HL-60 (cell line): Measurements from ENCODE around the gene IQSEC3.
"Not testable (repeated sequence)": the region's sequence is repeated elsewhere in the genome, so short reads cannot be mapped to it uniquely, and the experiment has no call there.

Experiments
- POLR2AphosphoS5 ChIP-seq: IDR thresholded peaks from 2 replicates; pipeline ENCODE4 v1.6.1; 2012; ENCODE audit warnings: low read depth
- REST ChIP-seq: IDR thresholded peaks from 2 replicates; pipeline ENCODE4 v1.6.1; 2012; ENCODE audit warnings: low read depth; ENCODE audit not compliant: insufficient replicate concordance
- SPI1 ChIP-seq: IDR thresholded peaks from 2 replicates; pipeline ENCODE4 v1.6.1; 2012; ENCODE audit warnings: low read depth, mild to moderate bottlenecking, borderline replicate concordance
- TF ChIP-seq, protein P1 (sequence below): IDR thresholded peaks from one replicate; pipeline ENCODE4 v1.5.1; 2011; ENCODE audit warnings: low read length, control low read depth, inconsistent platforms; ENCODE audit not compliant: insufficient read depth

DNA sequence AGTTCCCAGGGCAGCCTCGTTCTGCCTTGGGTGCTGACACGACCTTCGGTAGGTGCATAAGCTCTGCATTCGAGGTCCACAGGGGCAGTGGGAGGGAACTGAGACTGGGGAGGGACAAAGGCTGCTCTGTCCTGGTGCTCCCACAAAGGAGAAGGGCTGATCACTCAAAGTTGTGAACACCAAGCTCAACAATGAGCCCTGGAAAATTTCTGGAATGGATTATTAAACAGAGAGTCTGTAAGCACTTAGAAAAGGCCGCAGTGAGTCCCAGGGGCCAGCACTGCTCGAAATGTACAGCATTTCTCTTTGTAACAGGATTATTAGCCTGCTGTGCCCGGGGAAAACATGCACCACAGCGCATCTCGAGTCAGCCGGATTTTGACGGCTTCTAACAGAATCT lies 46.7 kb upstream of the IQSEC3 start:
- TF ChIP-seq POLR2AphosphoS5, SPI1, REST: not testable (repeated sequence)
- TF ChIP-seq, protein P1, sequence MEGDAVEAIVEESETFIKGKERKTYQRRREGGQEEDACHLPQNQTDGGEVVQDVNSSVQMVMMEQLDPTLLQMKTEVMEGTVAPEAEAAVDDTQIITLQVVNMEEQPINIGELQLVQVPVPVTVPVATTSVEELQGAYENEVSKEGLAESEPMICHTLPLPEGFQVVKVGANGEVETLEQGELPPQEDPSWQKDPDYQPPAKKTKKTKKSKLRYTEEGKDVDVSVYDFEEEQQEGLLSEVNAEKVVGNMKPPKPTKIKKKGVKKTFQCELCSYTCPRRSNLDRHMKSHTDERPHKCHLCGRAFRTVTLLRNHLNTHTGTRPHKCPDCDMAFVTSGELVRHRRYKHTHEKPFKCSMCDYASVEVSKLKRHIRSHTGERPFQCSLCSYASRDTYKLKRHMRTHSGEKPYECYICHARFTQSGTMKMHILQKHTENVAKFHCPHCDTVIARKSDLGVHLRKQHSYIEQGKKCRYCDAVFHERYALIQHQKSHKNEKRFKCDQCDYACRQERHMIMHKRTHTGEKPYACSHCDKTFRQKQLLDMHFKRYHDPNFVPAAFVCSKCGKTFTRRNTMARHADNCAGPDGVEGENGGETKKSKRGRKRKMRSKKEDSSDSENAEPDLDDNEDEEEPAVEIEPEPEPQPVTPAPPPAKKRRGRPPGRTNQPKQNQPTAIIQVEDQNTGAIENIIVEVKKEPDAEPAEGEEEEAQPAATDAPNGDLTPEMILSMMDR = not testable (repeated sequence)
